C4-2B (cell line): Measurements from ENCODE around the gene ZSCAN10.
"Not testable (repeated sequence)": the region's sequence is repeated elsewhere in the genome, so short reads cannot be mapped to it uniquely, and the experiment has no call there.

ENCODE experiments used
- H3K27ac ChIP-seq: fragments of 450-650 bp; 2 replicates; pipeline ENCODE4 v1.5.1; 2017
- ZFX ChIP-seq: fragments of 450-650 bp; IDR thresholded peaks from 2 replicates; pipeline ENCODE4 v1.6.1; 2017
- TF ChIP-seq, protein P1 (sequence below): fragments of 450-650 bp; conservative IDR thresholded peaks from 2 replicates; pipeline ENCODE4 v1.5.1; 2017; ENCODE audit warnings: mild to moderate bottlenecking

ZSCAN10 gene

DNA sequence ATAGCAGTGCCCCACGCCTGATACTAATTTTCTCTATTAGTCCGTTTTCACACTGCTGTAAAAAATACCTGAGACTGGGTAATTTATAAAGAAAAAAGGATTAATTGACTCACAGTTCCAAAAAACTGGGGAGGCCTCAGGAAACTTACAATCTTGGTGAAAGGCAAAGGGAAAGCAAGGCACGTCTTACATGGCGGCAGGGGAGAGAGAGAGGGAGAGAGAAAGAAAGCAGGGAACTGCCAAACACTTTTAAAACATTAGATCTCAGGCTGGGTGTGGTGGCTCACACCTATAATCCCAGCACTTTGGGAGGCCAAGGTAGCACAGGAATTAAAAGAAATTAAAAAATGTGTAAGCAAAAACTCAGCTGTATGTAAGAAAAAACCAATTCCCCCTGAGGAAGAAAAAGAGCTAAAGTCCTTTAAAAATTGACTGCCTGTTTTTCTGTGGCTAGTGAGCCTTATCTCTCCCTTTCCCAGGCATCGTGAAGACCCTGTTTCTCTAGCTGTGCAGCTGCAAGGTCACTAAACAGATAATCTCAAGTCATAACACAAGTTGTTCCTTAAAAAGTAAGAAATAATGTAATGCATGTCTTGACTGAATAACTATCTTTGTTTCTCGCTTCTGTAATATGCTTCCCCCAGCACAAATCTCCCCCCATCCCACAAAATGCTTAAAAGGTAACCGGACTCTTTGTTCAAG lies 14.0 kb downstream of the ZSCAN10 start:
- TF ChIP-seq ZFX: no peak
- TF ChIP-seq, protein P1, sequence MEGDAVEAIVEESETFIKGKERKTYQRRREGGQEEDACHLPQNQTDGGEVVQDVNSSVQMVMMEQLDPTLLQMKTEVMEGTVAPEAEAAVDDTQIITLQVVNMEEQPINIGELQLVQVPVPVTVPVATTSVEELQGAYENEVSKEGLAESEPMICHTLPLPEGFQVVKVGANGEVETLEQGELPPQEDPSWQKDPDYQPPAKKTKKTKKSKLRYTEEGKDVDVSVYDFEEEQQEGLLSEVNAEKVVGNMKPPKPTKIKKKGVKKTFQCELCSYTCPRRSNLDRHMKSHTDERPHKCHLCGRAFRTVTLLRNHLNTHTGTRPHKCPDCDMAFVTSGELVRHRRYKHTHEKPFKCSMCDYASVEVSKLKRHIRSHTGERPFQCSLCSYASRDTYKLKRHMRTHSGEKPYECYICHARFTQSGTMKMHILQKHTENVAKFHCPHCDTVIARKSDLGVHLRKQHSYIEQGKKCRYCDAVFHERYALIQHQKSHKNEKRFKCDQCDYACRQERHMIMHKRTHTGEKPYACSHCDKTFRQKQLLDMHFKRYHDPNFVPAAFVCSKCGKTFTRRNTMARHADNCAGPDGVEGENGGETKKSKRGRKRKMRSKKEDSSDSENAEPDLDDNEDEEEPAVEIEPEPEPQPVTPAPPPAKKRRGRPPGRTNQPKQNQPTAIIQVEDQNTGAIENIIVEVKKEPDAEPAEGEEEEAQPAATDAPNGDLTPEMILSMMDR: no peak
- H3K27ac ChIP-seq: no peak overlapping the region

DNA sequence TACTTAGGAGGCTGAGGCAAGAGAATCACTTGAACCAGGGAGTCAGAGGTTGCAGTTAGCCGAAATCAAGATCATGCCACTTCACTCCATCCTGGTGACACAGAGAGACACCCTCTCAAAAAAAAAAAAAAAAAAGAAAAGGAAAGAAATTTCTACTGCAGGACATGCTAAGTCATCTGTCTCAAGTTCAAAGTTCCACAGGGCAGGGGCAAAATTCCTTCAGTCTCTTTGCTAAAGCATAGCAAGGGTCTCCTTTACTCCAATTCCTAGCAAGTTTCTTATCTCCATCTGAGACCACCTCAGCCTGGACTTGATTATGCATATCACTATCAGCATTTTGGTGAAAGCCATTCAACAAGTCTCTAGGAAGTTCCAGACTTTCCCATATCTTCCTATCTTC lies 14.6 kb downstream of the ZSCAN10 start:
- TF ChIP-seq ZFX: no peak
- TF ChIP-seq, protein P1: no peak
- H3K27ac ChIP-seq: no peak overlapping the region

DNA sequence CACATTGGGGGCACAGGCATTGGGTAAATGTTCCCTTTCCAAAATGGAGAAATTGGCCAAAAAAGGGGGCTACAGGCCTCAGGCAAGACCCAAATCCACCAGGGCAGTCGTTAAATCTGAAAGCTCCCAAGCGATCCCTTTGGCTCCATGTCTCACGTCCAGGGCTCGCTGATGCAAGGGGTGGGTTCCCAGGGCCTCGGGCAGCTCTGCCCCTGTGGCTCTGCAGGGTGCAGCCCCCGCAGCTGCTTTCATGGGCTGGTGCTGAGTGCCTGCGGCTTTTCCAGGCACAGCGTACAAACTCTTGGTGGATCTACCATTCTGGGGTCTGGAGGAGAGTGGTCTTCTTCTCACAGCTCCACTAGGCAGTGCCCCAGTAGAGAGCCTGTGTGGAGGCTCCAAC lies 15.7 kb downstream of the ZSCAN10 start:
- not testable (repeated sequence) for H3K27ac ChIP-seq

DNA sequence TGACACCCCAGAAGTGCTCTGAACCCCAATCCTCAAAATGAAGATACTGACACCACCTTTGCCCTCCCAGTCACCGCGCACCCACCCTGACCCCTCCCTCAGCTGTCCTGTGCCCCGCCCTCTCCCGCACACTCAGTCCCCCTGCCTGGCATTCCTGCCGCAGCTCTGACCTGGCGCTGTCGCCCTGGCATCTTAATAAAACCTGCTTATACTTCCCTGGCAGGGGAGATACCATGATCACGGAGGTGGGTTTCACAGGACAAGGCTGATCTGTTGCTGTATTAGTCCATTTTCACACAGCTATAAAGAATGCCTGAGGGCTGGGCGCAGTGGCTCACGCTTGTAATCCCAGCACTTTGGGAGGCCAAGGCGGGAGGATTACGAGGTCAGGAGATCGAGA lies 17.1 kb downstream of the ZSCAN10 start:
- H3K27ac ChIP-seq: not testable (repeated sequence)

DNA sequence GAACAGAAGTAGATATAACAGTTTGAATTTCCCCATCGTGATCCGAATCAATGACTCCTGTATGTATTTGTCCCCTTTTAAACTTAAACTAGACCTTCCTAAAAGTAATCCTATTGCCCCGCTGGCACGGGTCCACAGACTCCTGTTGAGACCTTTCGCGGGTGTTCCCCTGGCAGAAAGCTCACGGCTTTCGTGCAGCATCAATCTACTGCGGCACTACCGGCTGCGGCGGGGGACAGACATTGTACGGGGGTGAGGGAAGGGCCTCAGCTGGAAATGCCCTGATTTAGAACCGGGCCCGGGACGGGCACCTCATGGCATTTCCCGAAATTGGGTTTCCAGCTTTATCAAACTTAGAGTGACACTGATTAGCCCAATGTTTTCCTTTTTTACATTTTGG lies 19.1 kb downstream of the ZSCAN10 start:
- TF ChIP-seq ZFX: no peak
- TF ChIP-seq, protein P1: no peak
- no peak overlapping the region for H3K27ac ChIP-seq

DNA sequence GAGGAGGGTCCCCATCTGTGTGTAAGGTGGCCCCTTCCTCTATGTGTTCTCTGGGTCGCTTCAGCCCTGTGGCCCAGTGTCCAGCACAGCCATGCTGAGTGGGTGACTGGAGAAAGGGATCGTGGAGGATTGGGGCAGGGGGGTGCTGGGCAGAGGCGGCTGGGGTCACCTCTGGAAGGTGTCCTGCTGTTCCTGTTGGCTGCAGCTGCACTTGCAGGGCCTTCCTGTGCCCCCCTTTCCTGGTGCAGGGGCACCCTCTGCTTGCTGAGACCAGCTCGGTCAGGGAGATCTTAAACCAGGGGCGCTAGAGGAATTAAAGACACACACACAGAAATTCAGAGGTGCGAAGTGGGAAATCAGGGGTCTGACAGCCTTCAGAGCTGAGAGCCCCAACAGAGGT lies 22.5 kb downstream of the ZSCAN10 start:
- no peak overlapping the region for H3K27ac ChIP-seq

DNA sequence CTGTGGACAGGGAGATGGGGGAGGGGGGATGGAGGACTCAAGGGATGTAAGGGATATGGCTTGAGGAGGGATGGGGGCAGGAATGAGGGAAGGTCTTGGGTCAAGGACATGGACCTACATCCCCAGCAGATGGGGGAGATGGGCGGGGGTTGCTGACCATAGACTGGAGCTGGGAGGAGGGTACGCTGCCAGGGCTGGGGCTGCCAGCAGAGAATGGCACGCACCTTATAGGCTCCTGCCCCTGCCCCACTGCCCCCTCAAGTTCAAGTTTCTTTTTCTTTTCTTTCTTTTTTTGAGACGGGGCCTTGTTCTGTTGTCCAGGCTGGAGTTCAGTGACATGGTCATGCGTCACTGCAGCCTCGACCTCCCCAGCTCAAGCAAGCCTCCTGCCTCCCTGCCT lies 23.1 kb downstream of the ZSCAN10 start:
- H3K27ac ChIP-seq: not testable (repeated sequence)

More for the DNA sequence above, 22.5 kb downstream of the ZSCAN10 start:
- TF ChIP-seq, protein P1: no peak
- no peak for TF ChIP-seq ZFX

DNA sequence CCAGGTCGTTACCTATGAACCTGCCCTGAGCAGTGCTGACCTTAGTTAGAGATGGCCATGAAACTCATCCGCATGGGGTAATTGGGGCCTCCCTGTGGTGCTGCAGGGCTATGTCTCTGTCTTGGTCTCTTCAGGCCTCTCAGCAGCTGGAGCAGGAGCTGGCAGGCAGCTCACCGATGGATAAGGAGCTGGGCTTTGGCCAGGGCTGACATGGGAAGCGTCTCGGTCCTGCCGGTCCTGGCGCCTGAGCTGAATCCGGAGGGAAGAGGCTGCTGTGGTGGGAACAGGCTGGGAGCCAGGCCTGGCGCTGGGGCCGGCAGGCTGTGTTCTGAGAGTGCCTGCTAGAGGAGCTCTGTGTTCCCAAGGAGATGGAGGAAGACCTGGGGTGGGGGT lies 23.6 kb downstream of the ZSCAN10 start:
- TF ChIP-seq, protein P1: no peak
- no peak for TF ChIP-seq ZFX
- no peak overlapping the region for H3K27ac ChIP-seq

DNA sequence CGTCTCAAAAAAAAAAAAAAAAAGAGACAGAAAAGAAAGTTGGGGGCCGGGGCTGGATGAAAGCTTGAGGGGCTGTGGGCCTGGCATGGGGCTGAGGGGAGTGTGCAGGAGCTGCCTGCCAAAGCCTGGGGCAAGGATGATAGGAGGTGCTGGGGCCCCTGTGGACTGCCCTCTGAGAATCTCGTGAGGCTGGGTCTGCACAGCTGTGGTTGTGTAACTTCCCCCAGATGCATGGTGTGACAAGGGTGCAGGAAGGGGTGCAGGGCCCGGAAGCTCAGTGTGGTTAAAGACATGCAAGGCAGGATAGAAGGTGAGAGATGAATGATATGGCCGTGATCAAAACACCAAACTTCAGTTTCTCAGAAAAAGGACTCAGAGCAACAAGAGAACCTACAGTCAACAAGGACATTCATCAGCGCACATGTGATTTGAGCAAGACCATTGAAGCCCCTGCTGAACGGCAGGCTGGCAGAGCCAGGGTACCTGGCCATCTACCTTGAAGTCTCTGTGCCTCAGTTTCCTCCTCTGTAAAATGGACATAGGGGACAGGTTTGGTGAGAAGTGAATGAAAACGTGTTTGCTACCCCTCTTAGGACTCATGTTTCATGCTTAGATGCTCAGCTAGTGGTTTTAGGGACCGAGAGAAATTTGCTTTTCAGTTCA lies 24.1 kb downstream of the ZSCAN10 start:
- H3K27ac ChIP-seq: no peak overlapping the region
- TF ChIP-seq ZFX: no peak
- TF ChIP-seq, protein P1: no peak
